CD4-positive, alpha-beta memory T cell (primary cell): ENCODE measurements around the gene ZNF280C. TPM values are rescaled to one million over a fixed set of nuclear protein-coding genes. Genes with fewer than 3 reads are reported as not detected.

Source experiments
- CTCF ChIA-PET: fragments of 350-600 bp; sonication (Branson Sonifier 250); formaldehyde crosslinking; loops from one replicate; lab custom pipeline; 2021; ENCODE audit warnings: inconsistent platforms; ENCODE audit not compliant: partially characterized antibody; lab: Charles Lee
- POLR2A ChIA-PET: fragments of 350-600 bp; sonication (Branson Sonifier 250); formaldehyde crosslinking; loops from one replicate; lab custom pipeline; 2021; ENCODE audit not compliant: partially characterized antibody; lab: Charles Lee
- DNase-seq, 5 donors: peaks; one replicate each; pipeline versions ENCODE4 v3.0.0 to v3.0.0-alpha.2; 2020 to 2022; ENCODE audit warnings: mixed read lengths in 1 of 5
- H3K27ac ChIP-seq: one replicate; pipeline ENCODE4 v1.7.0; 2013; ENCODE audit warnings: low read depth, low read length
- H3K27me3 ChIP-seq: 2 replicates; pipeline ENCODE4 v1.7.0; 2013; ENCODE audit warnings: mild to moderate bottlenecking, low read length, moderate library complexity; ENCODE audit not compliant: insufficient read depth
- H3K36me3 ChIP-seq: 2 replicates; pipeline ENCODE4 v1.7.0; 2013; ENCODE audit warnings: mild to moderate bottlenecking, low read length, moderate library complexity; ENCODE audit not compliant: insufficient read depth
- H3K4me1 ChIP-seq: 2 replicates; pipeline ENCODE4 v1.7.0; 2013; ENCODE audit warnings: mild to moderate bottlenecking, low read length, moderate library complexity; ENCODE audit not compliant: insufficient read depth
- H3K4me3 ChIP-seq, 2 donors: one replicate each; pipeline ENCODE4 v1.7.0; 2013; ENCODE audit warnings: low read length in 2 of 2, mild to moderate bottlenecking in 1 of 2
- H3K9me3 ChIP-seq, 2 donors: one replicate each; pipeline ENCODE4 v1.7.0; 2013; ENCODE audit warnings: low read length in 2 of 2, control low read depth in 1 of 2; ENCODE audit not compliant: control insufficient read depth in 1 of 2
- H3K27ac Mint-ChIP-seq, 7 donors: one replicate each; pipeline ENCODE4 v1.8.0; 2020 to 2021; ENCODE audit warnings: mixed read lengths in 7 of 7, mild to moderate bottlenecking in 6 of 7, inconsistent platforms in 3 of 7, moderate library complexity in 3 of 7
- H3K27me3 Mint-ChIP-seq, 2 donors: one replicate each; pipeline ENCODE4 v1.8.0; 2020 to 2021; ENCODE audit warnings: mixed read lengths in 2 of 2
- H3K36me3 Mint-ChIP-seq, 2 donors: one replicate each; pipeline ENCODE4 v1.8.0; 2020 to 2021; ENCODE audit warnings: mixed read lengths in 2 of 2, inconsistent platforms in 1 of 2, mild to moderate bottlenecking in 1 of 2
- H3K4me1 Mint-ChIP-seq, 4 donors: one replicate each; pipeline ENCODE4 v1.8.0; 2020 to 2021; ENCODE audit warnings: mixed read lengths in 4 of 4, mild to moderate bottlenecking in 1 of 4
- H3K4me3 Mint-ChIP-seq, 8 donors: one replicate each; pipeline ENCODE4 v1.8.0; 2020 to 2021; ENCODE audit warnings: mixed read lengths in 8 of 8, mild to moderate bottlenecking in 7 of 8, moderate library complexity in 6 of 8, inconsistent platforms in 3 of 8
- H3K9me3 Mint-ChIP-seq, 8 donors: one replicate each; pipeline ENCODE4 v1.8.0; 2020 to 2021; ENCODE audit warnings: mixed read lengths in 8 of 8, mild to moderate bottlenecking in 5 of 8, inconsistent platforms in 3 of 8, moderate library complexity in 1 of 8
- intact Hi-C: fragments of 100-400 bp; cut with micrococcal nuclease; formaldehyde crosslinking; loops from one replicate; pipeline ENCODE4 v1.15.1; 2023
- polyA plus RNA-seq, 2 donors: library from polyadenylated mRNA; unstranded; fragments of 300-500 nt; fragmentation: Illumina TruSeq; gene quantifications; one replicate each; pipeline ENCODE4 v1.2.3, GENCODE V29; 2021
- total RNA-seq, 2 experiments: library from RNA; stranded (reverse); gene quantifications; one replicate each; pipeline ENCODE4 v1.2.3, GENCODE V29; 2021

ZNF280C gene
- total and polyA plus RNA-seq, 4 experiments from 2014 or later: 2.1 to 4.9 (median 3.4) TPM

DNA sequence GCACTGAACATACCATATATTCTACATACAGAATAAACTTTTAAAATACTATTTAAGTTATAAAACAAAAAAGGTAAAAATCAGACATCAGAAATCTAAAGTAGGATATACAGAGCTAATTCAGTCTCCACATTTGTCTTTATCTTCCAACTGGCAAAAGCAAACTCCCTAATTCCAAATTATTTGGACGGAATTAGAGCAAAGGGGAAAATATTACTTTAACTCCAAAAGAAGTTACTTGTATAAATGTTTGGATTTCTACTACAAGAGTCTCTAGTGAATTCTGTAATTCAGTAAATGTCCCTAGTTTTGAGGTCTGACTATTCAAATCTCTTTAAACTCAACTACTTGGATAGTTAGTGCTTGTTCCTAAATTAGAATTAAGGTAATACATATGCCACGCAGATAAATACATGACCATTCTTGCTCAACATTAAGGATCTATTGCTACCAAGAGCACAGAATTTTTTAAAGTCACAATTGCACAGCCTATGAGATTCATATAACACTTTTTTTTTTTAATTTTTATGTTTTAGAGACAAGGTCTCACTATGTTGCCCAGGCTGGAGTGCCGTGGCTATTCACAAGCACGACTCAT, 7.3 kb downstream of the ZNF280C start:
- H3K4me1 ChIP-seq: peaks cover 9% of the 10 kb centered on the region
- no peaks in the 10 kb centered on the region for H3K9me3 ChIP-seq
- ChIA-PET CTCF (no interaction called here), POLR2A (no interaction called here)
- no peak overlapping the region for H3K4me3 ChIP-seq
- H3K27ac ChIP-seq: no peak overlapping the region
- no peak overlapping the region for H3K27ac Mint-ChIP-seq
- DNase-seq: no peak
- H3K27me3 ChIP-seq: no peaks in the 10 kb centered on the region
- H3K4me3 Mint-ChIP-seq: no peak overlapping the region
- H3K4me1 Mint-ChIP-seq: peaks cover 0 to 4% (median 3%) of the 10 kb centered on the region in 4 donors
- H3K9me3 Mint-ChIP-seq: peaks cover 0 to 2% (median 0%) of the 10 kb centered on the region in 8 donors
- peaks cover 0 to 2% of the 10 kb centered on the region in 2 donors for H3K36me3 Mint-ChIP-seq
- no peaks in the 10 kb centered on the region for H3K36me3 ChIP-seq
- intact Hi-C loops: loop anchor here (10.0 kb wide), 1 partner anchor 1953 kb away; the partner anchor contains the start of gene RAP2C
- no peaks in the 10 kb centered on the region for H3K27me3 Mint-ChIP-seq

DNA sequence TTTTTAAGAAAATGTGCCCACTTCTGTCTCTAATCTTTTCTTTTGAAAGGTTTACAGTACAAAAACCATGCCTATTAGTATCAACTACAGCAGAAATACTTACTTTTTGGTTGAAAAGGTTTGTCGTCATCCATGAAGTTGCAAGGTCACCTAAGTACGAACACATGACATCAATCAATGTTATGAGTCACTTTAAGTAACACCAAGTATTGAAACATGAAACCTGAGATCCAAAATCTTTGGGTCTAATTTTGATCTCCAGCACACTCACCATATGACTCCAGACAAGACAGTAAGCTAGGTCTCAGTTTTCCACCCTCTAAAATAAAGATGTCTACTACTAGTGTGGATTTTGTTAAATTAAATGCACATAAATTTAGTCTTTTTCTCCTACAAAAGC, 8.4 kb downstream of the ZNF280C start:
- intact Hi-C loops: loop anchor here (10.0 kb wide), 1 partner anchor 1954 kb away; the partner anchor contains the start of gene RAP2C

DNA sequence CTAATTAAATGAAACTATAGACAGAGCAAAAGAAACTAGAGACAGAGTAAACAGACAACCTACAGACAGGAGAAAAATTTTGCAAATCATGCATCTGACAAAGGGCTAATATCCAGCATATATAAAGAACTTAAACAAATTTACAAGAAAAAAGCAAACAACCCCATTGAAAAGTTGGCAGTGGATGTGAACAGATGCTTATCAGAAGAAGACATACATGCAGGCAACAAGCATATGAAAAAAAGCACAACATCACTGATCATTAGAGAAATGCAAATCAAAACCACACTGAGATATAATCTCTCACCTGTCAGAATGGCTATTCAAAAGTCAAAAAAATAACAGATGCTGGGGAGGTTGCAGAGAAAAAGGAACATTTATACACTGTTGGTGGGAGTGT, 14.8 kb downstream of the ZNF280C start:
- Histone ChIP-seq H3K27me3 (no peaks in the 10 kb centered on the region), H3K4me1 (no peaks in the 10 kb centered on the region), H3K4me3 (no peak overlapping the region), H3K36me3 (no peaks in the 10 kb centered on the region), H3K27ac (no peak overlapping the region), H3K9me3 (no peaks in the 10 kb centered on the region)
- Mint-ChIP-seq H3K36me3 (peaks cover 11 to 12% of the 10 kb centered on the region in 2 donors), H3K27me3 (no peaks in the 10 kb centered on the region), H3K4me1 (peaks cover 18 to 28% (median 24%) of the 10 kb centered on the region in 4 donors), H3K9me3 (peaks cover 0 to 4% (median 0%) of the 10 kb centered on the region in 8 donors), H3K27ac (peak overlapping the region in 1 of 7 donors; percentile 53), H3K4me3 (no peak overlapping the region)
- intact Hi-C loops: no loop called here
- ChIA-PET POLR2A (no interaction called here), CTCF (no interaction called here)
- no peak for DNase-seq

More for the DNA sequence above, 8.4 kb downstream of the ZNF280C start:
- Histone ChIP-seq H3K4me1 (no peaks in the 10 kb centered on the region), H3K9me3 (no peaks in the 10 kb centered on the region), H3K4me3 (no peak overlapping the region), H3K27ac (no peak overlapping the region), H3K27me3 (no peaks in the 10 kb centered on the region), H3K36me3 (no peaks in the 10 kb centered on the region)
- CTCF ChIA-PET: no interaction called here
- H3K9me3 Mint-ChIP-seq: peaks cover 0 to 2% (median 0%) of the 10 kb centered on the region in 8 donors
- no peak for DNase-seq
- POLR2A ChIA-PET: interaction anchor here (1.0 kb wide), 1 partner anchor 8 kb away, joined by 4 read pairs; the partner anchor contains the start of gene ZNF280C
- no peak overlapping the region for H3K4me3 Mint-ChIP-seq
- peaks cover 0 to 2% of the 10 kb centered on the region in 2 donors for H3K36me3 Mint-ChIP-seq
- no peak overlapping the region for H3K27ac Mint-ChIP-seq
- no peaks in the 10 kb centered on the region for H3K27me3 Mint-ChIP-seq
- H3K4me1 Mint-ChIP-seq: peaks cover 0 to under 1% (median 0%) of the 10 kb centered on the region in 4 donors

DNA sequence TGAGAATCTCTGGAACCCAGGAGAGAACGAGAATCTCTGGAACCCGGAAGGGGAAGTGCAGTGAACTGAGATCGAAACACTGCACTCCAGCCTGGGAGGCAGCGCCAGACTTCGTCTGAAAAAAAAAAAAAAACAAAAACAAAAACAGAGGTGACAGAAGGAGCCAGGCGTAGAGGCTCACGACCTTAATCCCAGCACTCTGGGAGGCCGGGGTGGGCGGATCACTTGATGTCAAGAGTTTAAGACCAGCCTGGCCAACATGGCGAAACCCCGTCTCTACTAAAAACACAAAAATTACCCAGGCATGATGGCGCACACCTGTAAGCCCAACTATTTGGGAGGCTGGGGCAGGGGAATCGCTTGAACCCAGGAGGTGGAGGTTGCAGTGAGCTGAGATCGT, 17.0 kb downstream of the ZNF280C start:
- H3K4me1 ChIP-seq: no peaks in the 10 kb centered on the region
- H3K4me1 Mint-ChIP-seq: peaks cover 18 to 28% (median 24%) of the 10 kb centered on the region in 4 donors
- no peak overlapping the region for H3K4me3 ChIP-seq
- H3K27ac Mint-ChIP-seq: no peak overlapping the region
- peaks cover 8 to 12% of the 10 kb centered on the region in 2 donors for H3K36me3 Mint-ChIP-seq
- no peak overlapping the region for H3K4me3 Mint-ChIP-seq
- no peaks in the 10 kb centered on the region for H3K27me3 ChIP-seq
- no peaks in the 10 kb centered on the region for H3K36me3 ChIP-seq
- no peaks in the 10 kb centered on the region for H3K9me3 ChIP-seq
- ChIA-PET POLR2A (no interaction called here), CTCF (no interaction called here)
- H3K9me3 Mint-ChIP-seq: peaks cover 0 to 4% (median 0%) of the 10 kb centered on the region in 8 donors
- intact Hi-C loops: no loop called here
- H3K27ac ChIP-seq: no peak overlapping the region
- no peak for DNase-seq
- H3K27me3 Mint-ChIP-seq: no peaks in the 10 kb centered on the region

DNA sequence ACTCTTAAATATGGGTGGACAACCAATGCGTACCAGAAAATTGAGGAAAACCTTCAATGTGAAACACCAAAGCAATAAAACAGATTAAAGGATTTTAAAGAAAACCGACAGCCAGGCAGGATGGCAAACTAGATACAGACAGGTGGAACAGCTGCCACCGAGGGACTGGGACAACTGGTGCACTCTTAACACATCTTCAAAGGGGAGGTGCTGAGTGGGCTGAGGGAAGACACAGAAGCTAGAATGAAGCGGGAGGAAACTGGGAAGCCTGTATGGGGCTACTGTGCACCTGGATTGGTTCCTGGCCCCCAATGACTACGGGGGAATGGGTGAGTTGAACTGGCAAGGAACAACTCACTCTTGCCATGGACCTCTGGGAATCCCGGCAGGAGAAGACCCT, 20.7 kb downstream of the ZNF280C start:
- H3K27me3 Mint-ChIP-seq: no peaks in the 10 kb centered on the region
- Histone ChIP-seq H3K4me3 (no peak overlapping the region), H3K36me3 (no peaks in the 10 kb centered on the region), H3K9me3 (no peaks in the 10 kb centered on the region), H3K27ac (no peak overlapping the region), H3K27me3 (no peaks in the 10 kb centered on the region), H3K4me1 (no peaks in the 10 kb centered on the region)
- no peak overlapping the region for H3K4me3 Mint-ChIP-seq
- H3K36me3 Mint-ChIP-seq: peaks cover 3 to 4% of the 10 kb centered on the region in 2 donors
- CTCF ChIA-PET: no interaction called here
- POLR2A ChIA-PET: no interaction called here
- H3K27ac Mint-ChIP-seq: no peak overlapping the region
- no peak for DNase-seq
- intact Hi-C loops: no loop called here
- peaks cover 5 to 14% (median 11%) of the 10 kb centered on the region in 4 donors for H3K4me1 Mint-ChIP-seq
- H3K9me3 Mint-ChIP-seq: peaks cover 0 to 3% (median 0%) of the 10 kb centered on the region in 8 donors

DNA sequence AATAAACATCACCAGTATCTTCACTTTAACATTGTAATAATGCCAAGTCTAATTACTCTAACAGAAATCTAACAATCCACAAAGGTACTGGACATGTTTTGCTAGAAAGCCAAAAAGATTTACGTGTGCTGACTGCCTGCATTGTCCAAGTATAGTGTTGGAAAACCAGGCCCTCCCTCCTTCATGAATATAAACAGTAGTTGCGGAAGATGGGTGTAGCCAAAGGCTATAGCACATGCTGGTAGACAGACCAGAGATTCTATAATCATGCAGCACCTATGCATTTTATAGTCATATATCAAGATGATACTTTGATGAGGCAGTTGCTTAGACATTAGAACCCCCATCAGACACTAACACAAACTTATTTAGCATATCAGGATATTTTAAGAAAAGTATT, 22.6 kb downstream of the ZNF280C start:
- Mint-ChIP-seq H3K27ac (no peak overlapping the region), H3K4me3 (no peak overlapping the region), H3K9me3 (peaks cover 0 to 3% (median 0%) of the 10 kb centered on the region in 8 donors), H3K4me1 (peaks cover 5 to 11% (median 10%) of the 10 kb centered on the region in 4 donors), H3K36me3 (peaks cover under 1 to 2% of the 10 kb centered on the region in 2 donors), H3K27me3 (no peaks in the 10 kb centered on the region)
- Histone ChIP-seq H3K4me3 (no peak overlapping the region), H3K27ac (no peak overlapping the region), H3K27me3 (no peaks in the 10 kb centered on the region), H3K9me3 (no peaks in the 10 kb centered on the region), H3K4me1 (no peaks in the 10 kb centered on the region), H3K36me3 (no peaks in the 10 kb centered on the region)
- DNase-seq: no peak
- intact Hi-C loops: no loop called here
- CTCF ChIA-PET: no interaction called here
- POLR2A ChIA-PET: no interaction called here

DNA sequence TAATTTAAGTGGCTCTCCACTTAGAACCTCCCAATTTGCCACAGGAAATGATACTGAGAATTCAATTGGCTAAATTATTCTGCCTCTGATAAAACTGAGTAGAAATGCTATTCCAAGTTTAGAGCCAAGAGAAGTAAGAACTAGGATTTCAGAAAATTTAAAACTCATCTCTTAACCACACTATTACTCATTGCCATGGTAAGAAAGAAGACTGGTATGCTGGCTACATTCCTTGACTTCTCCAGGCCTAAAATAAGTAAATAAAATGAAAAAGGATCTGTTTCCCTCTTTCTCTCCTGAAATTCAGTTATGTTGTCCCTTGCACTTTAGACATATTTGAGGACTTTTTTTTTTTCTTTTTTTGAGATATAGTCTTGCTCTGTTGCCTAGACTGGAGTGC, 23.3 kb downstream of the ZNF280C start:
- Mint-ChIP-seq H3K4me1 (peaks cover 5 to 9% (median 9%) of the 10 kb centered on the region in 4 donors), H3K4me3 (no peak overlapping the region), H3K9me3 (peaks cover 0 to 2% (median 0%) of the 10 kb centered on the region in 8 donors), H3K27ac (no peak overlapping the region), H3K27me3 (no peaks in the 10 kb centered on the region), H3K36me3 (peaks cover 0 to 2% of the 10 kb centered on the region in 2 donors)
- Histone ChIP-seq H3K36me3 (no peaks in the 10 kb centered on the region), H3K9me3 (no peaks in the 10 kb centered on the region), H3K4me3 (no peak overlapping the region), H3K4me1 (no peaks in the 10 kb centered on the region), H3K27ac (no peak overlapping the region), H3K27me3 (no peaks in the 10 kb centered on the region)
- CTCF ChIA-PET: no interaction called here
- no peak for DNase-seq
- intact Hi-C loops: no loop called here
- POLR2A ChIA-PET: no interaction called here
